GM10266 (cell line): Measurements from ENCODE around the gene SLAMF6.

Experiments
- DNase-seq: peaks from one replicate; pipeline ENCODE4 v3.0.0; 2012; ENCODE audit errors: extremely low spot score
- CTCF ChIP-seq: IDR thresholded peaks from 2 replicates; pipeline ENCODE4 v1.5.1; 2012; ENCODE audit warnings: mild to moderate bottlenecking, low read depth; ENCODE audit not compliant: control insufficient read depth, insufficient read depth; ENCODE audit errors: missing control alignments

SLAMF6 gene

GRCh38 chr1:160446945-160447600 is 76.0 kb downstream of the SLAMF6 start:
- no peak for TF ChIP-seq CTCF
- DNase-seq, result no peak

- DNase-seq, result no peak
- no peak for TF ChIP-seq CTCF
Observed at GRCh38 chr1:160439718-160440117, 83.3 kb downstream of the SLAMF6 start.

GRCh38 chr1:160438935-160439334 is 84.1 kb downstream of the SLAMF6 start:
- no peak for TF ChIP-seq CTCF

GRCh38 chr1:160438317-160438918 is 84.6 kb downstream of the SLAMF6 start:
- no peak for TF ChIP-seq CTCF
- no peak for DNase-seq

More at GRCh38 chr1:160438935-160439334, 84.1 kb downstream of the SLAMF6 start:
- no peak for DNase-seq

- DNase-seq, result no peak
- no peak for TF ChIP-seq CTCF
Observed at GRCh38 chr1:160437432-160438316, 85.4 kb downstream of the SLAMF6 start.

GRCh38 chr1:160436966-160437365 is 86.1 kb downstream of the SLAMF6 start:
- no peak for TF ChIP-seq CTCF
- DNase-seq, result no peak
